CD4-positive, alpha-beta memory T cell (primary cell): ENCODE data around the gene HOXC9. TPM values are rescaled to one million over a fixed set of nuclear protein-coding genes. Genes with fewer than 3 reads are reported as not detected.

Experiments used
- CTCF ChIA-PET: fragments of 350-600 bp; sonication (Branson Sonifier 250); formaldehyde crosslinking; loops from one replicate; lab custom pipeline; 2021; ENCODE audit warnings: inconsistent platforms; ENCODE audit not compliant: partially characterized antibody; lab: Charles Lee
- POLR2A ChIA-PET: fragments of 350-600 bp; sonication (Branson Sonifier 250); formaldehyde crosslinking; loops from one replicate; lab custom pipeline; 2021; ENCODE audit not compliant: partially characterized antibody; lab: Charles Lee
- DNase-seq, 5 donors: peaks; one replicate each; pipeline versions ENCODE4 v3.0.0 to v3.0.0-alpha.2; 2020 to 2022; ENCODE audit warnings: mixed read lengths in 1 of 5
- H3K27ac ChIP-seq: one replicate; pipeline ENCODE4 v1.7.0; 2013; ENCODE audit warnings: low read depth, low read length
- H3K27me3 ChIP-seq: 2 replicates; pipeline ENCODE4 v1.7.0; 2013; ENCODE audit warnings: mild to moderate bottlenecking, low read length, moderate library complexity; ENCODE audit not compliant: insufficient read depth
- H3K36me3 ChIP-seq: 2 replicates; pipeline ENCODE4 v1.7.0; 2013; ENCODE audit warnings: mild to moderate bottlenecking, low read length, moderate library complexity; ENCODE audit not compliant: insufficient read depth
- H3K4me1 ChIP-seq: 2 replicates; pipeline ENCODE4 v1.7.0; 2013; ENCODE audit warnings: mild to moderate bottlenecking, low read length, moderate library complexity; ENCODE audit not compliant: insufficient read depth
- H3K4me3 ChIP-seq, 2 donors: one replicate each; pipeline ENCODE4 v1.7.0; 2013; ENCODE audit warnings: low read length in 2 of 2, mild to moderate bottlenecking in 1 of 2
- H3K9me3 ChIP-seq, 2 donors: one replicate each; pipeline ENCODE4 v1.7.0; 2013; ENCODE audit warnings: low read length in 2 of 2, control low read depth in 1 of 2; ENCODE audit not compliant: control insufficient read depth in 1 of 2
- H3K27ac Mint-ChIP-seq, 7 donors: one replicate each; pipeline ENCODE4 v1.8.0; 2020 to 2021; ENCODE audit warnings: mixed read lengths in 7 of 7, mild to moderate bottlenecking in 6 of 7, inconsistent platforms in 3 of 7, moderate library complexity in 3 of 7
- H3K27me3 Mint-ChIP-seq, 2 donors: one replicate each; pipeline ENCODE4 v1.8.0; 2020 to 2021; ENCODE audit warnings: mixed read lengths in 2 of 2
- H3K36me3 Mint-ChIP-seq, 2 donors: one replicate each; pipeline ENCODE4 v1.8.0; 2020 to 2021; ENCODE audit warnings: mixed read lengths in 2 of 2, inconsistent platforms in 1 of 2, mild to moderate bottlenecking in 1 of 2
- H3K4me1 Mint-ChIP-seq, 4 donors: one replicate each; pipeline ENCODE4 v1.8.0; 2020 to 2021; ENCODE audit warnings: mixed read lengths in 4 of 4, mild to moderate bottlenecking in 1 of 4
- H3K4me3 Mint-ChIP-seq, 8 donors: one replicate each; pipeline ENCODE4 v1.8.0; 2020 to 2021; ENCODE audit warnings: mixed read lengths in 8 of 8, mild to moderate bottlenecking in 7 of 8, moderate library complexity in 6 of 8, inconsistent platforms in 3 of 8
- H3K9me3 Mint-ChIP-seq, 8 donors: one replicate each; pipeline ENCODE4 v1.8.0; 2020 to 2021; ENCODE audit warnings: mixed read lengths in 8 of 8, mild to moderate bottlenecking in 5 of 8, inconsistent platforms in 3 of 8, moderate library complexity in 1 of 8
- intact Hi-C: fragments of 100-400 bp; cut with micrococcal nuclease; formaldehyde crosslinking; loops from one replicate; pipeline ENCODE4 v1.15.1; 2023
- polyA plus RNA-seq, 2 donors: library from polyadenylated mRNA; unstranded; fragments of 300-500 nt; fragmentation: Illumina TruSeq; gene quantifications; one replicate each; pipeline ENCODE4 v1.2.3, GENCODE V29; 2021
- total RNA-seq, 2 experiments: library from RNA; stranded (reverse); gene quantifications; one replicate each; pipeline ENCODE4 v1.2.3, GENCODE V29; 2021

The HOXC9 gene
- total and polyA plus RNA-seq, 4 experiments from 2014 or later = not detected

GRCh38 chr12:54030889-54031471, 31.0 kb downstream of the HOXC9 start:
- Histone ChIP-seq H3K9me3 (no peaks in the 10 kb centered on the region), H3K4me3 (no peak overlapping the region), H3K27ac (no peak overlapping the region), H3K36me3 (no peaks in the 10 kb centered on the region), H3K4me1 (peaks cover 13% of the 10 kb centered on the region), H3K27me3 (peaks cover 83% of the 10 kb centered on the region)
- H3K4me1 Mint-ChIP-seq = peaks cover 13 to 40% (median 22%) of the 10 kb centered on the region in 4 donors
- intact Hi-C loops = no loop called here
- peaks cover 0 to 3% of the 10 kb centered on the region in 2 donors for H3K36me3 Mint-ChIP-seq
- H3K4me3 Mint-ChIP-seq = peak overlapping the region in 1 of 8 donors; percentile 49
- ChIA-PET CTCF (interaction anchor here (0.6 to 3.0 kb wide), 8 partner anchors 13 to 177 kb away, joined by 3 to 49 read pairs (median 5); partner anchors contain the start of gene SMUG1), POLR2A (interaction anchor here (0.7 kb wide), 1 partner anchor 32 kb away, joined by 3 read pairs; no protein-coding TSS in a partner anchor)
- peak overlapping the region in 2 of 7 donors; percentile 35 to 54 for H3K27ac Mint-ChIP-seq
- peaks cover 59 to 72% of the 10 kb centered on the region in 2 donors for H3K27me3 Mint-ChIP-seq
- peaks cover 0 to 19% (median 7%) of the 10 kb centered on the region in 8 donors for H3K9me3 Mint-ChIP-seq
- no peak for DNase-seq

DNA sequence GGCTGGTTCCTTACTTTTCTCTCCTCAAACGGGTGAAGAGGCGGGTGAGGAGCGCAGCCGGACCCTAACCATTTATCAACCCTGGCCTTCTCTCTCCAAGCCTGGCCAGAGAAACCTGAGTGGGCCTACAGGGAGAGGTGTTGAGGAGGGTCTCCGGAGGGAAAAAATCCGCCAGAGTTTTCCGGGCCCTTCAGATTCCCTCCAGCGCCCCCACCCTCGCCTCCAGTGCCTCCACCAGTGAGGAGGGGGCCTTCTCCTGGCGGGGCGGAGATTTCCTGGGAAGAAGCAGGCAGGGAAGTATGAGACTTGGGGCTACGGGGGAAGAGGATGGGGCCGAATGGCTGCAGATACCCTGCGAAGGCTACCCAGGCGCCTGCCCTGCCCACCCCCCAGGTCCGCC, 31.5 kb downstream of the HOXC9 start:
- Histone ChIP-seq H3K4me3 (no peak overlapping the region), H3K27me3 (peaks cover 78% of the 10 kb centered on the region), H3K9me3 (no peaks in the 10 kb centered on the region), H3K27ac (no peak overlapping the region), H3K4me1 (peaks cover 13% of the 10 kb centered on the region), H3K36me3 (no peaks in the 10 kb centered on the region)
- Mint-ChIP-seq H3K27ac (peak overlapping the region in 2 of 7 donors; percentile 35 to 81), H3K4me1 (peaks cover 13 to 39% (median 21%) of the 10 kb centered on the region in 4 donors), H3K27me3 (peaks cover 56 to 71% of the 10 kb centered on the region in 2 donors), H3K9me3 (peaks cover 0 to 19% (median 7%) of the 10 kb centered on the region in 8 donors), H3K4me3 (peak overlapping the region in 1 of 8 donors; percentile 49), H3K36me3 (peaks cover 0 to 3% of the 10 kb centered on the region in 2 donors)
- intact Hi-C loops = no loop called here
- ChIA-PET POLR2A (interaction anchor here (0.7 kb wide), 1 partner anchor 32 kb away, joined by 3 read pairs; no protein-coding TSS in a partner anchor), CTCF (interaction anchor here (0.6 to 3.0 kb wide), 9 partner anchors 18 to 184 kb away, joined by 3 to 49 read pairs (median 6); partner anchors contain the start of gene SMUG1)
- no peak for DNase-seq

GRCh38 chr12:54032086-54032619, 32.2 kb downstream of the HOXC9 start:
- Histone ChIP-seq H3K4me1 (peaks cover 13% of the 10 kb centered on the region), H3K27ac (no peak overlapping the region), H3K27me3 (peaks cover 74% of the 10 kb centered on the region), H3K4me3 (no peak overlapping the region), H3K9me3 (no peaks in the 10 kb centered on the region), H3K36me3 (no peaks in the 10 kb centered on the region)
- Mint-ChIP-seq H3K9me3 (peaks cover 0 to 19% (median 7%) of the 10 kb centered on the region in 8 donors), H3K4me3 (peak overlapping the region in 4 of 8 donors; percentile 9 to 74 (median 30)), H3K4me1 (peaks cover 11 to 33% (median 21%) of the 10 kb centered on the region in 4 donors), H3K27me3 (peaks cover 55 to 65% of the 10 kb centered on the region in 2 donors), H3K36me3 (peaks cover 0 to 3% of the 10 kb centered on the region in 2 donors), H3K27ac (peak overlapping the region in 2 of 7 donors; percentile 81 to 89)
- ChIA-PET CTCF (interaction anchor here (0.7 to 3.0 kb wide), 20 partner anchors 9 to 185 kb away, joined by 3 to 49 read pairs (median 4); partner anchors contain the start of genes HOXC4, HOXC8 and SMUG1), POLR2A (no interaction called here)
- no peak for DNase-seq
- intact Hi-C loops = loop anchor here (1.0 kb wide), 2 partner anchors 159 to 169 kb away; no protein-coding TSS in a partner anchor

DNA sequence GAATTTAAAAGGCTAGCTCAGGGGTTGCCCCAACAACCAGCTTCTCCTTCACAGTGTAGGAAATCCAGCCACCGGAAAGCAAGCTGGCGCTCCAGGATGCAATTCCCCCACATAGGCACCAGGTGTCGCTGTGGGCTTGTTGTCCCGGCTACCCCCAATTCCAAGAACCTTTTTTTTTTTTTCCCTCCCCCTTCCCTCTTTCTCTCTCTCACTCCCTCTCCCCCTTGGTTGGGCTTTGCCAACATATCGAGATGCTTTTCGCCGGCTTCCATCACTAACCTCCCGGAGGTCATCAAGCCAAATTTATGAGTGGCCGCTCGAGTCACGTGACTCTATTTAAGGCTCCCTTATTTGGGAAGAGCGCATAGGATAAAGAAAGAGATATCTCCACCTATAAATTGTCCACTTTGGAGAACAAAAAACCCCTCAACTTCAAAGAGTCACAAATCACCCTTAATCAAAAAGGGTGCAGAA, 32.7 kb downstream of the HOXC9 start, which contains the start of gene HOXC5:
Gene HOXC5, plus strand, starts transcription at position 424 of the 474 bp plus-strand sequence. CDS start 73 bp downstream, outside the sequence.
- no peaks in the 10 kb centered on the region for H3K9me3 ChIP-seq
- Mint-ChIP-seq H3K4me1 (peaks cover 11 to 29% (median 21%) of the 10 kb centered on the region in 4 donors), H3K27me3 (peaks cover 57 to 63% of the 10 kb centered on the region in 2 donors)

GRCh38 chr12:54033106-54033979, 33.4 kb downstream of the HOXC9 start:
- intact Hi-C loops = no loop called here
- ChIA-PET CTCF (interaction anchor here (0.7 to 3.0 kb wide), 15 partner anchors 10 to 183 kb away, joined by 3 to 49 read pairs (median 6); partner anchors contain the start of genes HOXC4, HOXC8 and SMUG1), POLR2A (no interaction called here)
- H3K4me3 Mint-ChIP-seq = peak overlapping the region in 7 of 8 donors; percentile 55 to 82 (median 61)
- peaks cover 11 to 29% (median 18%) of the 10 kb centered on the region in 4 donors for H3K4me1 Mint-ChIP-seq
- peaks cover 0 to 3% of the 10 kb centered on the region in 2 donors for H3K36me3 Mint-ChIP-seq
- Histone ChIP-seq H3K4me1 (peaks cover 13% of the 10 kb centered on the region), H3K36me3 (no peaks in the 10 kb centered on the region), H3K27ac (no peak overlapping the region), H3K27me3 (peaks cover 70% of the 10 kb centered on the region), H3K4me3 (no peak overlapping the region), H3K9me3 (no peaks in the 10 kb centered on the region)
- H3K9me3 Mint-ChIP-seq = peaks cover 0 to 21% (median 7%) of the 10 kb centered on the region in 8 donors
- peaks cover 58 to 64% of the 10 kb centered on the region in 2 donors for H3K27me3 Mint-ChIP-seq
- DNase-seq = no peak
- peak overlapping the region in 4 of 7 donors; percentile 15 to 81 (median 41) for H3K27ac Mint-ChIP-seq

More for the DNA sequence above, 32.7 kb downstream of the HOXC9 start, which contains the start of gene HOXC5:
- POLR2A ChIA-PET = no interaction called here
- intact Hi-C loops = loop anchor here (1.0 kb wide), 2 partner anchors 159 to 169 kb away; no protein-coding TSS in a partner anchor
- peak within 1 kb of the TSS; percentile 41 to 82 (median 64) for H3K4me3 Mint-ChIP-seq
- peaks cover 13% of the 10 kb centered on the region for H3K4me1 ChIP-seq
- no peak within 1 kb of the TSS for H3K27ac ChIP-seq
- peaks cover 0 to 3% of the 10 kb centered on the region in 2 donors for H3K36me3 Mint-ChIP-seq
- H3K27me3 ChIP-seq = peaks cover 71% of the 10 kb centered on the region
- H3K9me3 Mint-ChIP-seq = peaks cover 0 to 21% (median 7%) of the 10 kb centered on the region in 8 donors
- no peaks in the 10 kb centered on the region for H3K36me3 ChIP-seq
- H3K27ac Mint-ChIP-seq = peak within 1 kb of the TSS in 4 of 7 donors; percentile 15 to 89 (median 83)
- peak in 4 of 5 donors; percentile 54 to 60 (median 55) for DNase-seq
- no peak within 1 kb of the TSS for H3K4me3 ChIP-seq
- CTCF ChIA-PET = interaction anchor here (0.7 to 3.0 kb wide), 19 partner anchors 10 to 184 kb away, joined by 3 to 49 read pairs (median 4); partner anchors contain the start of genes HOXC4, HOXC8 and SMUG1
